HG03558 (cell line): Measurements from ENCODE around the gene JAG2.

Experiments used
- ATAC-seq: cut with Tn5 transposase; IDR thresholded peaks from one replicate; pipeline ENCODE4 v1.9.1; 2021; ENCODE audit warnings: moderate number of reproducible peaks; ENCODE audit not compliant: unreplicated experiment; ENCODE audit errors: extremely low read depth

Gene JAG2

DNA sequence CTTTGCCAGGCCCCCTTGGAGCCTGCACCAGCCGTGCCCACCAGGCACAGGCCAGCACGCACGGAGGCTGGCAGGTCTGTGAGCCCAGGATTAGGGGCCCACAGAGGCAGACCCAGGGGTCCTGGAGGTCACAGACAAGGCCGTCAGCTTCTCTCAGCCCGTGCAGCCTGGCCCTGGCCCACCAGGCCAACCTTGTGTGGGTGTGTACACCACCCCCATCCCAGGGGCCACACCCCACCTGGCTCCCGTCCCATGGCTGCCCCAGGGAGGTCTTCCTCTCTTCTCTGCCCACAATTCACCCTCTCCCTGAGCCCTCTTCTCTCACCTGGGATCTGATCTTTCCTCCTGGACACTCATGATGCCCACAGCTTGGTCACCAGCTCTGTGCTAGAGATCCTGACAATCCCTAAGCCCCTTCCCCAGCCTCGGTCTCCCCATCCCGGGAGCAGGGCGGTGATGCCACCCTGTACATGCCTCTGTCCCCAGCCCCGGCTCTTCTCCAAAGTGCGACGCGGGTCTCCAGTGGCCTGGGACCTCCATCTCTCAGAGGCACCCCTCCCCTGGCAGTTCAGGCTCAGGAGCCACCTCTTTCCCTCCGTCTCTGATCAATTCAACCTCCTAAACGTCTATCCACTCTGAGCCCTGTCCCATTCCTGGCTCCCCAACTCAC lies 72.2 kb downstream of the JAG2 start:
- no peak for ATAC-seq

DNA sequence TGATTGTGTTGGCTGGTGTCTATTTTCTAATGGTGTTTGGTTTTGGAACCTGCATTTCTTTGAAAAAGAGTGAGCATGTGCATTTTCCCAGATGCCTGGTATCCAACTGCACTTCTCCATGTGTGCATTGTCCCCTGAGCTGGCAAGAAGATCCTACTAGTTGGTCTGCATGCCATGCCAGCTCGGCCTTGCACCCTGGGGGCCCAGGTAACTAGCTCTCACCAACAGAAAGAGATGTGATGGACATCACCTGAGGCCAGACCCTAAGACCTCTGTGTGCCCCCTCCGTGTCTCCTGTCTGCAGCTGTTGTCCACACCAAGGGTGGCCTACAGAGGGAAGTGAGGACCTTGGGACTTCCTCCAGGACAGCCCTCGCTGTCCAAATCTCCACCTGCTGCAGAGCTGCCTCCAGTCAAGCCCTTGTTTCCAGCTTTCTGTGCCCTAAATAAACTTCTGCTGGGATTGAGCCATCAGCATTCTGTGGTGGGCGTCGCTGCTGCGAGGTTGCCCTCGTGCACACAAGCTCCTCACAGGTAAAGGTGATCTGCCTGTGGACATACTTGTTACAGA lies 73.3 kb downstream of the JAG2 start:
- no peak for ATAC-seq

DNA sequence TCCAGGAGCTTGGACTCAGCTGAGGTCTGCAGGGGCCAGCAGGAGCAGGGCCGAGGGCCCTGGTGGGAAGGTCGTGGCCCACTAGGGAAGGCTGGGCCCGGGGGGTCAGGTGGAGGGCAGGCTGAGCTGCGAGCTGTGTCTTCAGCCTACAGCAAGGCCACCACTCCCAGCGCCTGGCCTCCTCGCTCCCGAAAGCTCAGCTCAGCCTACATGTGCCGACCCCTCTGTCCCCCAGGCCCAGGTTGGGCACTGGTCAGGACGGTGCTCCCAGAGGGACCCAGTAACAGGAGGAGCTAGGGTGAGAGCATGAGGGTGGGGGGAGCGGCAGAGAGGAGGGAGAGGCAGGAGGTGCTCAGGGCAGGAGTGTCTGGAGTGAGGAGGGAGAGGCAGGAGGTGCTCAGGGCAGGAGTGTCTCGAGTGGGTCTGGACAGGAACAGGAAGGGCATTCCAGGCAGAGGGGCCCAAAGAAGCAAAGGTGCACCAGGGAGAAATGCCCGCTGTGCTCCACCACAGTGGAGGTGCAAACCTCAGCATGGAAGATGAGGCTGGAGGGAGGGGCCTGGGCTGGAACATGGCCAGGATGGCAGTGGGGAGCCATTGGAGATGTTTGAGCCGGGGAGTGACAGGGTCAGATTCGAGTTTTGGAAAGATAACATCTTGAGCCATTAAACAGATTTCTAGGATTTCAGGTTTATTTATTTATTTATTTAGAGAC lies 74.2 kb downstream of the JAG2 start:
- ATAC-seq, result no peak

DNA sequence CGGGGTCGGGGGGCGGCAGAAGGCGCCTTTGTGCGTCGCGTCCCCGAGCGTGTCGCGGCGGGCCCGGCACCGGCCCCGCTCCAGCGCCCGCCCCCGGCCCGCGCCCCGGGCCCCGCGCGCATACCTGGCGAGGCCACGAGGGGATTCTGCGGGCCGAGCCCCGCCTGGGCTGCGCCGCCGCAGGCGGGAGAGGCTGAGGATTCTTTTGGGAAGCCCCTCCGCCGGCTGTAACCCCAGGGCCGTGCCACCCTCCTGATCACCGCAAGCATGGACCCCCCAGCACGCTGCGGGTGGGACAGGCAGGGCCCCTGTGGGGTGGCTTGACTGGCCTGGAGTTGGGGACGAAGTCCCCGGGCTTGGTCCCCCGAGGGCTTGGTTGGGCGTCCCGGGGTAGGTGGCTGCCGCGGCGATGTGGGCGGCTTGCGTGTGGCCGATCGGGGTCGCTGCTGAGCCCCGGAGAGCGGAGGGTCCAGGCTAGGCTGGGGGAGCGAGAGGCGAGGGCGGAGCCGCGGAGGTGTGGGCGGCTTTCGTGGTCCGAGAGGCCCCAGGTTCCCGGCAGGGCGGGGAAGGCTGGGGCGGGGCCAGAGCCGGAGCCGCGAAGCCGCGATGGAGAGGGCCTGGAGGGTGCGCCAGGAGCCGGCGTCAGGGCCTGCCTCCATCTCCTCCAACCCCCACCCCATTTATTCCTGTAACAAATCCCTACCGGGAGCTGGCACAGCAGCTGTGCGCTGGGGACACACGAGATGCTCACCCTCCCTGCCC lies 75.0 kb downstream of the JAG2 start:
- ATAC-seq, result no peak

DNA sequence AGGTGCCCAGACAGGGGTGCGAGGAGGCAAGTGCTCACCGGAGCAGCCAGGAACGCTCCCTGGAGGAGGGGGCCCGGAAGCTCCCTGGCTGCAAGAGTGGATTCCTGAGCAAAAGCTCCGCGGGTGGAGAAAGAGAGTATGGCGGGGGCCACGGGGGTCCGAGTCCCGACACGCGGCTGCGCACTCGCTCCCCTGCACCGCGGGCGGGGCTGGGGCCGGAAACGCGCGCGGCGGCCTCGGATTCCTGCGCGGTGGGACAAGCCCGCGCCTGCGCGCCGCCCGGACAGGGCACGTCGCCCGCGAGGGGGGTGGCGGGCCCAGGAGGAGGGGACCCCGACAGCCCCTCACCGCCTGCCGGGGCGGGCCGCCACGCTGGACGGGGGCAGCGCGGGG lies 75.5 kb downstream of the JAG2 start:
- ATAC-seq, result no peak

DNA sequence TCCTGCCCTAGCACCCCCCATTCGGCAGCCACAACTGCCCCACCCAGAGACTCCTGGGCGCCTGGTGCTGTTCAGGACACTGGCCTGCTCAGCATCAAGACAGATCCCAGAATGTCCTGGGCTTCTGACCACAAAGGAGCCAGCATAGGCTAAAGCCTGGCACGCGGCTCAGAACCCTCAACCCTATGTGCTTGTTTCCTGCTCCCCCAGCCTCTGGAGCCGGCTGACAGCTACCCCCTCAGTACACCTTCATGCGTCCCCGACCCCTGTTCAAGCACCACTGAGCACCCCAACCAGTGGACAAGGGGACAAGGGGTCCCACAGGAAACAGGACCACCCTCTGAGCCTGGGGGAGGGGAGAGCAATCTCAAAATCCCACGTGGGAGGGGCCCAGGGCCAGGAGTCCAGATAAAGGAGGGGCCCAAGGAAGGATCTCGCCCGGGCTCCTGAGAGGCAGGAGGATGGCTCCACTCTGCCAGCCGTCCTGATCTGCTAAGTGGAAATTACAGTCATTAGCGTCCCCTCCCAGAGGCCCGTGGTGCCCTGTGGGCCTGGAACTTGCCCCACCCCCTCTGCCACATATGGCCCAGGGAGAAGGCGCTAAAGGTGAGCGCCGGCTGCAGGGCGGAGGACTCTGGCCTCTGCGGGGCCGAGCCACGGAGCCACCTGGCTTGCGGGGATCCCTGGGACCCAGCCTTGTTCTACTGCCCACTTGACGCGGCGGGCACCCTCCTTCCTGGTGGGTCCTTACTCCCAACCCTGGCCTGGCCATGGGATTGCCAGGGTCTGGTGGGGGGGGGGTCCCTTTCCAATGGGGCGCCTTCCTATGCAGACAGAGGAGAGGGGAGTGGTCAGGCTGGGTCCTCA lies 76.2 kb downstream of the JAG2 start:
- ATAC-seq, result no peak

DNA sequence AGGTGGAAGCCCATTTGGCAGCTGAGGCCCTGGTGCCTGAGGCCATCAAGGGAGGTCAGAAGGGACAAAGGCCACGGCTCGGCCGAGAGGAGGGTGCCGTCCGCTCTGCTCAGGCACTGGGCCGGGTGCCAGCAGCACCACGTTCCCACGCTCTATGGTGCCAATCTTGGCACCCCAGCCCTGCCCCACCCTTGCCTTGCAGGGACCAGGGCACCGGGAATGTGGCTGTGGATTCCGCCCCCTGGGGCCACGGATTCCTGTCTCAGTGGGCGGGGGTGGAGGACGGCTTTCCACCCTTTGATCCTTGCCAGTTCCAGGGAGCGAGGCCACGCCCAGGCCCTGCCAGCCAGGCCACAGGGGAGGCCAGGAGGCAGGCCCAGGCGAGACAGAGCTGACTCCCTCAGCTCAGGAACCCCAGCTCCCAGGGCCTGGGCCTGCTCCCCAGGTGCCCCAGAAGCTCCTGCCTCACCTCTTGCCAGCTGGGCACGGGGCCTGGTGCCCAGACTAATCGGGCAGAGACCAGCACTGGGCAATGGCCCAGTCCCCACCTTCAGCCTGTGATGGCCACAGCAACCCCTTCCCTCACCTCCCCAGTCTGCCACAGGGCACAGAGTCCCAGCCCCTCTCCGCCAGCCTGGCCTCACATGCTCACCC lies 76.9 kb downstream of the JAG2 start:
- ATAC-seq, result no peak

DNA sequence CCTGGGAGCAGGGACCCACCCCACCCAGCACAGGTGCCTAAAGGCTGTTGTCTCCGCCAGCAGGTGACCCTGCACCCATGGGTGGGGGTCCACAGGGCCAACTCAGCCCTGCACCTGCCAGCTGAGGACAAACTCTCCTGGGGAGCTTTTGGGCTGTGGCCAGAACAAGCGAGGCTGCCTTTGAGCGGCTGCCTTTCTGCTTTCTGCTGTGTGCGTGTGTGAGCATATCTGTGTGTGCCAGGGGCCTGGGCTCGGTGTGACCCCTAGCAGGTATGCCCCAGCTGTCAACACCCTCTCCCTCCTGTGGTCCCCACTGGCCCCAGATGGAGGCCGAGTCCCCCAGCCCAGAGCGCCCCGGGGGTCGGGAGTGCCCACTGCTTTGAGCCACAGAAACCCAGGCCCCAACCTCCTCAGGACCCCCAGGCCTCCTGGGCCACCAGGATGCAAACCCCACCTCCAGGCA lies 77.5 kb downstream of the JAG2 start:
- ATAC-seq, result no peak
